ENCODE measurements around the gene SIGLEC6.
A peak's percentile ranks its signal among the peaks of the same experiment; 100 is the strongest.
"Not testable (repeated sequence)": the region's sequence is repeated elsewhere in the genome, so short reads cannot be mapped to it uniquely, and the experiment has no call there.

Gene SIGLEC6

GRCh38 chr19:51508059-51508733 lies 23.3 kb downstream of the SIGLEC6 start:
- no peak for DNase-seq

DNA sequence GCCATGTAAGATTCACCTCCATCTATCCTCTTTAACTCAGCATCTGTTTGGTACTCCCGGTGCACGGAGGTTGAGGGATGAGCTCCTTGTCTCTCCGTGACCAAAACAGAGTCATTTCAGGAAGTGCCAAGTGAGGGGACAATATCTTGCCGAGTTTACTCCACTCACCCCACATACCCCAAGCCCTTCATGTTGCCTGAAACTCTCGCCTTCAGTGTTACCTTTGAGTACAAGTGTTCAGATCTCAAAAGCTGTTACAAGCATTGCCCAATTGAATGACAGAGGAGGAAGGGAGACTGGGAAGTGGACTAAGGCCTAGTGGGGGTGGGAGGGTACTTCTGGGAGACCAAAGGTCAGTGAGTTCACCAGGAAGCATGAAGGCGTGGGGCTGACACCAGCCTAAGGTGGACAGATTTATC lies 23.8 kb downstream of the SIGLEC6 start:
- no peak for DNase-seq

GRCh38 chr19:51507192-51507591 lies 24.3 kb downstream of the SIGLEC6 start:
- DNase-seq = no peak

- DNase-seq = no peak
These were observed 25.6 kb downstream of the SIGLEC6 start for GRCh38 chr19:51505904-51506303.

DNA sequence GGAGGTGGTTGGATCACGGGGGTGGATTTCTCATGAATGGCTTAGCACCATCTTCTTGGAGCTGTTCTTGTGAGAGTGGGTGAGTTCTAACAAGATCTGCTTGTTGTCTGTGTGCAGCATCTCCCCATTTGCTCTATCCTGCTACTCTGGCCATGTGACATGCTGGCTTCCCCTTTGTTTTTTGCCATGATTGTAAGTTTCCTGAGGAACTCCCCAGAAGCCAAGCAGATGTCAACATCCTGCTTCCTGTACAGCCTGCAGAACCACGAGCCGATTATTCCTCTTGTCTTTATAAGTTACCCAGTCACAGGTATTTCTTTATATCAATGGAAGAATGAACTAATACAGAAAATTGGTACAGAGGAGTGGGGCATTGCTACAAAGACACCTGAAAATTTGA lies 27.6 kb downstream of the SIGLEC6 start:
- DNase-seq = no peak

- no peak for DNase-seq
These were observed 28.1 kb downstream of the SIGLEC6 start for GRCh38 chr19:51503286-51503817.

DNA sequence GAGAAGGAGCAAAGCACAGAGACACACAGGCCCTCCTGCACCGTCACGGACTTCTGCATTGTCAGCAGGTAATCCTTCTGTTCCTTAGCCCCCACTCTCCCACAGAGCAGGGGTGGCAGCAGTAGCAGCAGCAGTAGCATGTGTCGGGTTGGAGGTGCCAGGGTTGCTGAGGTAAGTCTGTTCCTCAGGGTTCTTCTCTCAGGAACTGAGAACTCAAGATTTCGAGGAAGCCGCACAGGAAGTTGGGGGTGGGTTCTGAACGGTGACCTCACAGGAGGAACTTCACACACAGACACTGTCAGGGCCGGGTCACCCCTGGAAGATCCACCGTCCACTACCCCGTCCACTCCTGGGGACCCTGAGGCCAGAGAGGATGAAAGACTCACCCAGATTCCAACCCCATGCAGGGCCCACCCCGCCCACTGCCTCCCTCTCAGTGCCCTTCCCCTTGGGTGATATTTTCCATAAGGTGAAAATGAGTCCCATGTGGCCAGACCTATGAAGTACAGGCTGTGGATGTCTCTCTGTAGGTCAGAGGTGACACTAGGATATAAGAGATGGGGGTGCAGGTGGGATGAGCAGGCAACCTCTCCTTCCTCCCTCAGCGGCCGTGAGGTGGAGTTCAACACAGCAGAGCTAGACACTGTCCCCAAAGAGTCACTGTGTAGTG lies 29.7 kb downstream of the SIGLEC6 start, which contains the start of gene SIGLEC12:
Gene SIGLEC12 (minus strand): TSS at position 207 of the 670 bp plus-strand sequence. CDS start 67 bp downstream, at position 140.
- no peak for DNase-seq

GRCh38 chr19:51500931-51501330 lies 30.5 kb downstream of the SIGLEC6 start:
- not testable (repeated sequence) for DNase-seq

- DNase-seq = no peak
These were observed 33.8 kb downstream of the SIGLEC6 start for GRCh38 chr19:51497666-51498065.

- DNase-seq = no peak
These were observed 37.7 kb downstream of the SIGLEC6 start for GRCh38 chr19:51493776-51494175.

DNA sequence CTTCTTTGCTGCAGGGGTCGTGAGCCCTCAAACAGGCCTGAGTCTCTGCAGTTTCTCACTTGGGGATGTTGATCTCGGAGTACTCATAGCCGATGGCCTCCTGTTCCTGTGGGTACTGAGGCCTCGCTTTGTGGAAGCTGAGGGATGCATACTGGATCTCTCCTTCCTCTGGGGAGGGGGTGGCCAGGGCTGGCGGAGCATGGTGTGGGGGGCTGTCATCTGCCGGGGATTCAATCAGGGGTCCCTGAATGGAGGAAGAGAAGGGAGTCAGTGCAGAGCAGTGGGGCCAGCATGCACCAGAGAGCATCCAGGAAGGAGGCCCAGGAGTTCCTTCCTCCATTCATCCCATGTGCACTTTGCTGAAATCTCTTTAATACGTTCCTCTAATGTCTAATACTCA lies 39.9 kb downstream of the SIGLEC6 start:
- no peak for DNase-seq

- no peak for DNase-seq
These were observed 40.8 kb downstream of the SIGLEC6 start for GRCh38 chr19:51490676-51491075.

- DNase-seq = no peak
These were observed 42.4 kb downstream of the SIGLEC6 start for GRCh38 chr19:51489113-51489512.

GRCh38 chr19:51488491-51488890 lies 43.0 kb downstream of the SIGLEC6 start:
- no peak for DNase-seq

GRCh38 chr19:51485960-51486660 lies 45.4 kb downstream of the SIGLEC6 start:
- no peak for DNase-seq

DNA sequence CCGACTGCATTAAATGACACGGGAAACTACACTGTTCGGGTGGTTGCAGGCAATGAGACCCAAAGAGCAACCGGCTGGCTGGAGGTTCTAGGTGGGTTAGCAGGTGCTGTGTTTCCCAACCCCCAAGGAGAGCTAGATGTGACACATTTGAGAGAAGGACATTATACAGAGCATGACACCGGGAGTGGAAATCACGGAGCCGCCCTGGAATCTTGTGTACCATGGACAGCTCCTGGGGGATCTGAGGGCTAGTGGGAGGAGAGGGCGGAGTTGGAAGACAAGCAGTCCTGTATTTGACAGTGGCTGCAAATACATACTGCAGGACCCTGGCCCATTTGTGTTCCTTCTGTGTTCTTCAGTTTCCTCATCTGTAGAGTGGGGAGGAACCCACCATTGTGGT lies 50.9 kb downstream of the SIGLEC6 start:
- DNase-seq = no peak

DNA sequence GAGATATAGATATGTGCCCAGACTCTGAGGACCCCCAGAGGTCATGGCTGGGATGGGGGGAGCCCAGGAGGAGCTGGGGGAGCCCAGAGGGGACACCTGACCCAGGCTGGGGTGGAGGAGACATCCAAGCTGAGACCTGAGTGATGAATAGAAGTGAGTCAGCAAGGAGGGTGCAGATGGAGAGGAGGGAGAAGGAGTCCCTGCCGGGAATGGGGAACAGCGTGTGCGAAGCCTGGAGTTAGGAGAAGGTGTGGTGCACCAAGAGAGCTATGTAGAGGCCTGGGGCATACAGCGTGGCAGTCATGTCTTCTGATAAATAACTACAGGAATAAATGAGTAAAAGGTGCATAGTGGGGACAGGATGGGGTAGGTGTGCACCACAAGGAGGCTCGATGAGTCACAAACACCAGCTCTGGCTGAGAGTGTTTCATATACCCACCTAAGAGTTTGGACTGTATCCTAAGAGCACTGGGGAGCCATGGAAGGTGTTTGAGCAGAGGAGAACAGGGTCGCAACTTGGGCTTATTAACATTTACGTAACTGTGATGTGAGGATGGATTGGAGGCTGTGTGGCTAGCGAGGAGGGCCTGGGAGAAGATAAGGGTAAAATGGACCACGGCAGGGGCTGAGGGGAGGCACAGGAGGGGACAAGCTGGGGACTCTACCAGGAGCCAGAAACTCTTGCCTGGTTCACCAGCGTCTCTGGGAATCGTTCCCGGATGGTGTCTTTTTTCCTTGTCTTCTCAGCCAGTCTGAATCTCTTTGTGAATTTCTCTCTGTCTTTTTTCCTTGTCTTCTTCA lies 51.7 kb downstream of the SIGLEC6 start:
- no peak for DNase-seq

DNA sequence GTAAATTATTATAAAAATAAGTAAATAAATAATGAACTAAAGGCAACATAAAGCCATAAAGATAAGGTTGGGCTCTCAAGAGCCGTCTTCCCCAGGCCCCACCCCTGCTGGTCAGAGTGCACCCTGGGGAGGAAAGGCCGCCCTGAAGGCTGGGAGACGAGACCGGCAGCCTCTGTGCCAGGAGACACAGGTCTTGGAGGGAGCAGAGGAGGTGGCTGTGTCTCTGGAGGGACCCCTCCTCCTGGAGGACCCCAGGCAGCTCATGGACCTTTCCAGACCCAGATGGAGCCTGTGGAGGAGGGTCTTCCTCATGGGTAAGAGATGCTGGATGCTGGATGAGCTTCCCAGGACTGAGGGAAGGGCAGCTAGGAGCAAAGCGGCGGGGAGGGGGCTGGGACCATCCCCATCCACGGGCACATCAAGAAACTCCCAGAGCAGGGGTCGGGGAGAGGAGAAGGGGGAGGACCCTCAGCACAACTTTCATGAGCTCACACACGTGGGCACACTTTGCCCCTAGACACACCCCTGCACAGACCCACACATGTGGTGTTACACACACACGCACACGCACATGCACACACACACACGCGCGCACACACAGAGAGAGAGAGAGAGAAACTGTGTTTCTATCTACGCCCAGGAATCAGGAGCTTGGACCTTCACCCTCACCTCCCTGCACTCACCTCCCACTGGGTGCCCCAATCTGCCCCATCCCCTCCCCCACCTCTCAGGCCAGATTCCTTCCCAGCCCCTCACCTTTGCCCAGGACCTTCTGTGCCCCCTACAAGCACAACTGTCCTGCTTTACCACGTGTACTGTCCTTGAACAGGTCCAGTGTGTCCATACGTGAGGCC lies 52.9 kb downstream of the SIGLEC6 start, which contains the start of gene CEACAM18:
Gene CEACAM18 (plus strand): TSS at position 159 of the 854 bp plus-strand sequence.
- no peak for DNase-seq

DNA sequence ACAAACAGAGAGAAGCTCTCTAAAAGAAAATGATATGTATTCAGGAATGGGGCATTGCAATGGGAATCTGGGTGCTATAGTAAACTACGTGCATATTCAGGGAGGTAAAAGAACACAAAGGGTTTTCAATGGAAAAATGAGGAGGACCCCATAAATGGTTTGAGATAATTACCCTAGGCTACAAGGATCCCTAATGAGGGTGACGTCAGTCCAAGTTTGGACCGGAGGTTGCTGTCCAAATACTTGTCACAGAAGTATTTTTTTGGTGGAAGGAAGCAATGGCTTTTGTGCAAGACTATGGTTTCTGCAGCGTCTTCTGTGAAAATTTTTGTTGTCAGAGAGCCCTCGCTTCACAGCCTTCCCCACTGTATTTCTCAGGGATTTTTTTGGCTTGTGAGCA lies 54.1 kb downstream of the SIGLEC6 start:
- DNase-seq = no peak

GRCh38 chr19:51476164-51476563 lies 55.3 kb downstream of the SIGLEC6 start:
- no peak for DNase-seq

DNA sequence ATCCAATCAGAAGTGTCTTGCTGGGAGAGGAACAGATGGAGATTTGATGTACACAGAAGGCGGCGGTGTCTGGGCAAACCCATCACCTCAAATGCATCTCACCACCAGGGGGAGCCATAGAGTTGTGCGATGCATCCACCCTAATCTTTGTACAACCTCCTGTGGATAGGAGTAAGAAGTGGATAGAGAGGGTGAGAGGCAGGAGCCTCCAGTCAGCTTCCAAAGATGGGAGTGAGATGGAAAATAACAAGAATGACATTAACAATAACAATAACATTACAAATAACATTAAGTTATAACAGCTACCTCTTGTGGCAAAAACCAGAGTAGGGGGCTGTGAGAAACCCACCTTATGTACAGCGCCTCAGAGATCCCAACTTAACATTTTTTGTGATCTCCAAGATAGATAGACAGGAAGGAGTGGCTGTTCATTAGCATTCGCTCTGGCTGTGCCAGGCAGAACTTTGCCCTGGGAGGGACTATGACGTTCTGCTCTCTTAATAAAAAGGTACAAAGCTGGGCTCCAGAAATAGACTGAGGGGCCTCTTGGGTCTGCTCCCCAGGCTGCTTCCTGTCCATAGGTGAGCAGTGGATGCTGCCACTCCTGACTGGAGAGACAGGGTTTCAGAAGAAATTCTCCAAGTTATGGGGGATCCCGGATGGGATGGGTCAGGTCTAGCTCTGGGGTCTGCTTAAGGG lies 58.3 kb downstream of the SIGLEC6 start:
- peak in 1 of 2 experiments; percentile 24 for DNase-seq

Measured in SW 1271 (cell line).